Measurements from ENCODE around the gene SLC48A1.

GRCh38 chr12:47746523-47746922 is 26.5 kb upstream of the SLC48A1 start:
- TF ChIP-seq CTCF (IDR thresholded peaks at IDR 0.05) (no peak), POLR2A (IDR thresholded peaks at IDR 0.05) (no peak), POLR2AphosphoS5 (IDR thresholded peaks at IDR 0.05) (no peak)

All from prostate gland (tissue), 2 donors.